Hepatocyte (in vitro differentiated cells): ENCODE measurements around the gene EPHA10.

Experiments used
- CTCF ChIP-seq: fragments of 200-600 bp; sonication (generic); IDR thresholded peaks from 2 replicates; pipeline ENCODE4 v1.5.1; 2016; ENCODE audit warnings: antibody characterized with exemption, mild to moderate bottlenecking; ENCODE audit not compliant: poor library complexity
- EZH2phosphoT487 ChIP-seq: fragments of 200-600 bp; sonication (generic); IDR thresholded peaks from one replicate; pipeline ENCODE4 v1.6.1; 2018; ENCODE audit warnings: antibody characterized with exemption, mild to moderate bottlenecking, low read depth, moderate library complexity; ENCODE audit not compliant: unreplicated experiment, severe bottlenecking

GRCh38 chr1:37811027-37811655 is 46.2 kb upstream of the EPHA10 start:
- peak; percentile 73 for TF ChIP-seq CTCF
- TF ChIP-seq EZH2phosphoT487 = no peak
